Measurements from ENCODE around the gene TIMM17B.

The TIMM17B gene

GRCh38 chrX:48918643-48919340 is 21.2 kb upstream of the TIMM17B start, which contains the start of gene PIM2:
Gene PIM2 (minus strand): TSS chrX:48919024. CDS start chrX:48918834, 190 bp downstream.
- peak; percentile 96 to 97 for DNase-seq

DNA sequence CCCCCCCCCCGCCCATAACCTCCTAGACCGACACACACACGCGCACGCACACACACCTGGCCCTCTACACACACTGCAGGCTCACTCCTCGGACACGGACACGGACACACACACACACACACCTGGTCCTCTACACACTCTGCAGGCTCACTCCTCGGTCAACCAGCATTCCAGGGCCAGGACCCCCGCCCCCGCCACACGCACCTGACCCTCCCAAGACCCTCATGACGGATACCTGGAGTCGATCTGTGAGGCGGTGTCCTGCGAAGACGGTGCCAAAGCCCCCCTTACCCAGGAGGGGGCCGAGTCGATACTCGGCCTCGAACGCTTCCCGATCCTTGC is 20.7 kb upstream of the TIMM17B start:
- no peak for DNase-seq

DNA sequence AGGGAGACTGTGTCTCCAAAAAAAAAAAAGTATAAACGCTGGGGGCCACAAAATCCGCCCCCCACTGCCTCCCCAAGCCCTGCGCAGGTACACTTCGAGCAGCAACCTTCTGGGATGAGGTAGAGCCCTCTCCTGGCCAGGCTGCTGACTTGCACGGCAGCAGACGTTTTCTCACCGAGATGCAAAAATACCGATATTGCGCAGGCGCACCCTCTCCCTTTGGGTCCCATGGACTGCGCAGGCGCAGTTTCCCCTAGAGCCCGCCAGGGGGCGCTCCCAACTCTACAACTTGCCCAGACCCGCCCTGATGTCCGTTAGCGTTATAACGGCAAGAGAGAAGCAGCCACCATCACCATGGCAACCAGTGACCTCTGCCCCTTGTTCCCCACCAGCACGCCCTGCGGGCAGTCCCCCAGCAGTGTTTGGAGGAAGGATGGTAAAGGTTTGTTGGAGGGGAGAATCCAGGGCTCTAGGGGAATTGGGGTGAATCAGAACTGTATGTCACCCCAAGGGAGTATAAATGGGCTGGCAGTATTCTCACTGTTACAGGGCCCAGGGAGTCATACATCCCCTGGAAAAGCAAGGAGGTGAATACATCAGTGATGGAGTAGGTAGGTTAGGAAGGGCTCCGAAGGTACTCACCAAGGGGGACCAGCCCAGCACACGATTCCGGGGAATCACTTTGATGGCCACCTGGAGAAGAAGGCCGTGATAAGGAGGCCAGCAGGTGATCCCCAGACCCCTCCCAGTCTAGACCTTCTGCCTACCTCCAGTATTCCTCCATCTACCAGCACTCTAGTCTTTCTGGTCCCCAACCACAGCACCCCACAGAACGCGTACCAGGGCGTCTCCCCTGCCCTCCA is 19.8 kb upstream of the TIMM17B start:
- peak; percentile 93 to 94 for DNase-seq

DNA sequence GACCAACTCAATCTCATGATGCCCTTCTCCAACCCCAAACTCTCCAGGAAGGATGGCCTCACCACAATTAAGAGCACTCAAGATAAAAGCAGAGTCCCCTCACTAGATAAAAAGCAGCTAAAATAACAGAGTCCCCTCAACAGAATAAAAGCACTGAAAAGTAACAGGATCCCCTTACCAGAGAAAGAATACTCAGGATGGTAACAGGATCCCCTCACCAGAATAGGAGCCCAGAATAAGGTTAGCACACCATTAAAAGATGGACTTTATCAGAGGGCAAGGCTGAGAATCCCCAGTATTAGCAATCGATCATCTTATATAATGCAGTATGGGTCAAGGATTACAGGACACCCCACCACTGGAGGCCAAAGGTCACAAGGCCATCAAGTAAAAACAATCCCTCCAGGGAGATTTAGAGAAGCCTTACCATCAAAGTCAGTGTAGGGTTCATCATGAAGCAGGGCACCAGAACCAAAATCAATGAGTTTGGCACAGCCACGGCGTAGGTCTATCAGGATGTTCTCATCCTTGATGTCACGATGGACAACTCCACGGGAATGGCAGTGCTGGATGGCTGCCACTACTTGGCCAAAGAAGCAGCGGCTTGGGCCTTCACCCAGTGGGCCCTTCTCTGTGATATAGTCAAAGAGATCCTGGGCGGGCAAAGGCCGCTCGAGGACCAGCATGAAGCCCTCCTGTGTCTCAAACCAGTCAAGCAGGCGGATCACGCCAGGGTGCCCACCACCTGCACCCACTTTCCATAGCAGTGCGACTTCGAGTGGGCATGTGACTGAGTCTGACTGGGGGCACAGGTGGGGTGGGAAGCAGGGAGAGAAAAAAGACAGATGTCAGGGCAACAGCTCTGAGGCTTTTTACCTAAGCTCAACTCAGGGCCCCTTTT is 17.3 kb upstream of the TIMM17B start:
- DNase-seq = no peak

DNA sequence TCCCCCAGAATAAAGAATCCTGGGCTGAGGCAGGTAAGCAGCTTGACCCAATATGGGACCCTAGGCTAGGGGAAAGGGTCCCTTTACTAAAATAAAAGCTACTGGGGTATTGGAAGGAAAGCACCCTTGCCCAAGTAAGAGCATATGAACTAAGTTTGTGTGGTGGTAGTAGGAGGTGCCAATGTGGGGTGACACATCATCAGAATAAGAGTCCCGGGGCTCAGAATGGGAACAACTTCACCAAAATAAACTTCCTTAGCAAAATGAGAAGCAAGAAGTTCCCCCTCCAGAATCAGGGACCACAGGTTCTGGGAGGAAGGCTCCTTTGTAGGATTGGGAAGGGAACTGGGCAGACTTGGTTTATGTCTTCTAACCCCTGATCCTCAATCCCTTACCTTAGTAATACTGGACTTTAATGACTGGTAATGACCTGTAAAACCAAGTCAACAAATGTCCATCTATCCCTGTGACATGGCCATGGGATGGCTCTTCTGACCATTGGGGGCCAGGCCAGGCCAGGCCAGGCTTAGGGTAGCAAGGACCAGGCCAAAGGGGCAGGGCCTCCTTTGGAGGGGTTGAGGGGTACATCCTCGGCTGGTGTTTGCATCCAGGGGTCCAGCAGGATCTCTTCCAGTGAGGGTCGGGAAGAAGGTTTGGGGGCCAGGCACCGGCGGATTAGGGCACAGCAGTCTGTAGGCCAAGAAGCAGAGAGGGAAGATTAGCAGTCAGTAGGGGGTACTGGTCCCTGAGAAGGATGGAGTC is 16.2 kb upstream of the TIMM17B start:
- peak in 1 of 2 donors; percentile 10 for DNase-seq

- DNase-seq = peak; percentile 89 to 90
Measured at GRCh38 chrX:48911412-48912182, 14.0 kb upstream of the TIMM17B start, which contains the start of gene SLC35A2. Gene SLC35A2 (minus strand): TSS chrX:48911646. CDS start chrX:48911636, 10 bp downstream.

- no peak for DNase-seq
Measured at GRCh38 chrX:48910926-48911411, 13.4 kb upstream of the TIMM17B start.

- DNase-seq = peak; percentile 19 to 40
Measured at GRCh38 chrX:48909703-48910294, 12.2 kb upstream of the TIMM17B start.

GRCh38 chrX:48908600-48908999 is 11.0 kb upstream of the TIMM17B start:
- DNase-seq = no peak

DNA sequence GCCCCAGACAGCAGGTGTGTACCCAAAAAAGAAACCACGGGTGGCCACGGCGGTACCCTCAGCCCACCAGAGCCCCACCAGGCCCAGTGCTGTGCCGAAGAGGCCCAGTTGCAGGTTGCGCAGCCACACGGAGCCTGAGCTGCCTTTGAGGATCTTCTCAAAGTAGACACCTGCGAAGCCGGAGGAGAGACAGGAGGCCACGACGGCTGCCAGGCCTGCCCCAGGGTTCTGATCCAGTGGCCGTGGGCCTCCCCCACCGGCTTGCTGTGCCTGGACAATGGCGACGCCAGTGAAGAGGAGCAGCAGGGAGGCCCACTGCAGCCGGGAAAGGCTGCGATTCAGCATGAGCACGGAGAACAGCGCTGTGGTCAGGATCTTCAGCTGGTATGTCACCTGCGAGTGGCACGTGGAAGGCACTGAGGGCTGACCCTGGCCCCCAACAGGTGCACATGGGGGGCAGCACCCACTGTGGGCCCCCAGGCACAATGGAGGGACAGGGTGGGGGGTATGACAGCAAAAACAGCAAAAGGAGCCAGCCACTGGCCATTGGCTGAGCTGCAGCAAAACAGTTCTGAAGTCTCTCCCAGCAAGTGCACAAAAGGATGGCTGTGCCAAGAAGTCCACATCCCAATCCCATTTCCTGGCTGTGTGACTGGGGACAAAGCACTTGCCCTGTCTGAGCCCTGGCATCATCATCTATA is 7.7 kb upstream of the TIMM17B start:
- no peak for DNase-seq

DNA sequence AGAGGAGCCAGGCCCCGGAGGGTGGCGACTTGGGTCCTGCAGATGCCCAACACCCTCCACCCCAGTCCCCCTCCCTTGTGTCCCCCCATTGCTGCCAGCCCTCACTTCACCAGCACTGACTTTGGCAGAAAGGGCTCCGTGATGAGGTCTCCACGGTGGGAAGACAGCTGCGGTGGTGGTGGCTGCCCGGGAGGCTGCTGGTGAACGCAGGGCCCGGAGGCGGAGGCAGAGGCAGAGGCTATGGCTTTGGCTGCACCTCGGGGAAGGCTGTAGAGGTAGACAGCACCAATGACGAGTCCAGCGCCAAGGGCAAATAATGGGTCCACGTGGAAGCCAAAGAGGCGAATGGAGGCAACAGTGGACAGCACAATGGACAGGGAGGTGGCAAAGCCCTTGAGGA is 7.1 kb upstream of the TIMM17B start:
- no peak for DNase-seq

DNA sequence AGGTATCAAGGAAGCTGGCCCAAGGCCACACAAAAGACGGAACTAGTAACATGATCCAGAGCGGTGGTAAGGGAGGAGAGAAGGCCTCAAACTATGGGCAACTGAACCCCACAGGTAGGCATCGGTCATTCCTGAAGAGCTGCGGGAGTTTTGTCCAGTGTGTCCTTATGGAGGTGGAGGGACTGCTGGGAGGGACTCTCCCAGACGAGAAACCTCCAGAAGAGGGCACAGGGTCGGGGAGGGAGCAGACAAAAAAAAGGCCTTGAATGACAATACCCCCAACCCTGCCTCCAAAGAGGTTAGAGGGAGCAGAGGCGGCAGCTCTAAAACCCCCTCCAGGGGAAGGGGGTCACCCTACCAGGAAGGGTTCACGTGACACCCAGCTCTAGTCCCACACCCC is 6.6 kb upstream of the TIMM17B start:
- no peak for DNase-seq

DNA sequence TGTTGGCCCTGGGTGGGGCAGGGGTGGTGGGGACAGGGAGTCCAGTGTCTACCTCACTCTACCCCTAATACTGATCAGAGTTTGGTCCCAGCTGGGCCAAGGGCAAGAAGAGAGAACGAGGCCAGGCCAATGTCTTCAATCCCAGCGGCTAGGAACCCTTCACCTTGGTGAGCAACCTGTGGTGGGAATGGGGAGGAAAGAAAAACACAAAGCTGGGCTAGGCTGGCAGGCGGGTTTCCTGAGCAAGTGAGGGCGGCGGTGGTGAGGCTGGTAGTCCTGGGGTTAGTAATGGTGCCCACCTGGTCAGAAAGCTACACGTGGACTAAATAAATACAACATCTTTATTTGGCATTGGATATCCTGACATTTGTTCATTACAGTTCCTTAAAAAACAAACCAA is 5.7 kb upstream of the TIMM17B start:
- no peak for DNase-seq

DNA sequence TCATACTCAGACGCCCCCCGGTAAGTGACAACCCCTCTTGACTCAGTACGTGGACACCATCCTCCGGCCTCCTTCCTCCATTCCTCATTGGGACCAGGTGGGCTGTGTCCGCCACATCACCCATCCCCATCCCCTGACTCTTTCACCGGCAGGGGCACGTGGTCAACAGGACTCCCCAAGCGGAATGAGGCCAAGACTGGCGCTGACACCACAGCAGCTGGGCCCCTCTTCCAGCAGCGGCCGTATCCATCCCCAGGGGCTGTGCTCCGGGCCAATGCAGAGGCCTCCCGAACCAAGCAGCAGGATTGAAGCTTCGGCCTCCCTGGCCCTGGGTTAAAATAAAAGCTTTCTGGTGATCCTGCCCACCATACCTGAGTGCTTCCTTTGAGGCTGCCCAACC is 5.2 kb upstream of the TIMM17B start:
- DNase-seq = no peak

DNA sequence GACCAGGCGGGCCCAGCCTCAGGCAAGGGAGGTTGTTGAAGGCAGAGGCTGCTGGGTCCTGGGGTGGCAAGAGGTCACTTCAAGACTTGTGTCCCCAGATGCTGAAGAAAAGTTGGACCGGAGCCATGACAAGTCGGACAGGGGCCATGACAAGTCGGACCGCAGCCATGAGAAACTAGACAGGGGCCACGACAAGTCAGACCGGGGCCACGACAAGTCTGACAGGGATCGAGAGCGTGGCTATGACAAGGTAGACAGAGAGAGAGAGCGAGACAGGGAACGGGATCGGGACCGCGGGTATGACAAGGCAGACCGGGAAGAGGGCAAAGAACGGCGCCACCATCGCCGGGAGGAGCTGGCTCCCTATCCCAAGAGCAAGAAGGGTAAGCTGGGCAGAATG is 4.6 kb upstream of the TIMM17B start:
- no peak for DNase-seq

DNA sequence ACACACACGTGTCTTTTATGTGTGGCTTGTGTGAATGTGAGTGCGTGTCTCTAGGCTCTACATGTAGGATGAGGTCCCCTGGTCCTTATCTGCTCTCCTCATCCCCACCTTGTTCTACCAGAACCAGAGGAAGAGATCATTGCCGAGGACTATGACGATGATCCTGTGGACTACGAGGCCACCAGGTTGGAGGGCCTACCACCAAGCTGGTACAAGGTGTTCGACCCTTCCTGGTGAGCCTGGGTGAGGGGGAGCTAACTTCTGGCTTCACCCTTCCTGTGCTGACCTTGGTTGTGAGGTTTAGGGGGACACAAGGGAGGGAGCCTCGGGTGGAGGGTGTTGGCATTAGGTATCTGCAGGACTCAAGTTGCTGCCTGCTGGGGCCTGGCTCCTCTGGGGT is 3.5 kb upstream of the TIMM17B start:
- no peak for DNase-seq

DNA sequence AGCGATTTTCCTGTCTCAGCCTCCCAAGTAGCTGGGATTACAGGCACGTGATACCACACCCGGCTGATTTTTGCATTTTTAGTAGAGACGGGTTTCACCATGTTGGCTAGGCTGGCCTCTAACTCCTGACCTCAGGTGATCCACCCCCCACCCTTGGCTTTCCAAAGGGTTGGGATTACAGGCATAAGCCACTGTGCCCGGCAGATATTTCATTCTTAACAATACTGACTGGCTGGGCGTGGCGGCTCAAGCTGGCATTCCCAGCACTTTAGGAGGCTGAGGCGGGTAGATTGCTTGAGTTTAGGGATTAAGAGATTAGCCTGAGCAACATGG is 1.5 kb upstream of the TIMM17B start:
- DNase-seq = no peak

DNA sequence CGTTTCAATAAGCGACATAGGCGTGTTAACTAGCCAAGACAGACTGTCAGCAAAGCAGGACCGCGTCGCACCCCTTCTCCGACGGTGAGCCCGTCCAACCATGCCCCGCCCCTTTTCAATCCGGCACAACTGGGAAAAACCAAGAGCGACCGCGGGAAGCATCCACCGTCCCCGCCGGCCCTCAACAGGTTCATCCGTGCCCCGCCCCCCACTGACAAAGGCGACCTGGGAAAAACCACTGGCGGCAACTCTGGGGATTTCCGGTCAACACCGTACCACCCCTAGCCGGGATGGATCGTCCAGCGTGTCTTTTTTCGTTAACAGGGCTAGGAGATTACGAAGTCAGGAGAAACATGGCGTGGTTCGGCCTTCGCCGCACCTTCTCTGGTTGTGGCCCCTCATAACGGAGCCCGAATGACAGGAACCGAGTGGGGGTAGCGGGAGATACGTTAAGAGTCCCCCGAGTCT is 377 bp downstream of the TIMM17B start:
- peak; percentile 80 for DNase-seq

GRCh38 chrX:48896611-48897011 is 957 bp downstream of the TIMM17B start:
- DNase-seq = no peak

- no peak for DNase-seq
Measured at GRCh38 chrX:48894891-48895290, 2.7 kb downstream of the TIMM17B start.
